GM19463 (cell line): ENCODE results near the gene RPS6KA5.
"Not testable (repeated sequence)": the region's sequence is repeated elsewhere in the genome, so short reads cannot be mapped to it uniquely, and the experiment has no call there.

ENCODE experiments used
- ATAC-seq: cut with Tn5 transposase; IDR thresholded peaks from one replicate; pipeline ENCODE4 v1.9.1; 2021; ENCODE audit warnings: mild to moderate bottlenecking, moderate library complexity; ENCODE audit not compliant: unreplicated experiment

RPS6KA5 gene

GRCh38 chr14:91060351-91061055, at the start of gene RPS6KA5:
Gene RPS6KA5 (minus strand): TSS chr14:91060641. CDS start chr14:91060434, 207 bp downstream.
- peak; percentile 83 for ATAC-seq

- no peak for ATAC-seq
Observed at GRCh38 chr14:91108941-91109611, 48.6 kb upstream of the RPS6KA5 start.

GRCh38 chr14:91103116-91103515, 42.7 kb upstream of the RPS6KA5 start:
- no peak for ATAC-seq

GRCh38 chr14:91100102-91100501, 39.7 kb upstream of the RPS6KA5 start:
- no peak for ATAC-seq

- ATAC-seq = no peak
Observed at GRCh38 chr14:91098591-91098990, 38.1 kb upstream of the RPS6KA5 start.

GRCh38 chr14:91097657-91098056, 37.2 kb upstream of the RPS6KA5 start:
- not testable (repeated sequence) for ATAC-seq

- no peak for ATAC-seq
Observed at GRCh38 chr14:91095178-91095577, 34.7 kb upstream of the RPS6KA5 start.

- no peak for ATAC-seq
Observed at GRCh38 chr14:91094772-91095171, 34.3 kb upstream of the RPS6KA5 start.

GRCh38 chr14:91093743-91094472, 33.5 kb upstream of the RPS6KA5 start:
- ATAC-seq = not testable (repeated sequence)

- no peak for ATAC-seq
Observed at GRCh38 chr14:91092073-91092472, 31.6 kb upstream of the RPS6KA5 start.

- ATAC-seq = no peak
Observed at GRCh38 chr14:91090743-91091142, 30.3 kb upstream of the RPS6KA5 start.

- no peak for ATAC-seq
Observed at GRCh38 chr14:91089958-91090535, 29.6 kb upstream of the RPS6KA5 start.

GRCh38 chr14:91088585-91089235, 28.3 kb upstream of the RPS6KA5 start:
- ATAC-seq = no peak

- not testable (repeated sequence) for ATAC-seq
Observed at GRCh38 chr14:91087470-91087869, 27.0 kb upstream of the RPS6KA5 start.

GRCh38 chr14:91084516-91084915, 24.1 kb upstream of the RPS6KA5 start:
- no peak for ATAC-seq

- ATAC-seq = no peak
Observed at GRCh38 chr14:91082282-91082681, 21.8 kb upstream of the RPS6KA5 start.

GRCh38 chr14:91080071-91080470, 19.6 kb upstream of the RPS6KA5 start:
- ATAC-seq = no peak

GRCh38 chr14:91078095-91078737, 17.8 kb upstream of the RPS6KA5 start:
- ATAC-seq = peak; percentile 84

- ATAC-seq = no peak
Observed at GRCh38 chr14:91075553-91075952, 15.1 kb upstream of the RPS6KA5 start.

GRCh38 chr14:91070572-91070971, 10.1 kb upstream of the RPS6KA5 start:
- ATAC-seq = no peak
